Neural crest cell (in vitro differentiated cells): ENCODE measurements around the gene C5AR1. TPM values are rescaled to one million over a fixed set of nuclear protein-coding genes. Genes with fewer than 3 reads are reported as not detected.

ENCODE experiments used
- DNase-seq: peaks from one replicate; pipeline ENCODE4 v3.0.0; 2021; ENCODE audit warnings: low read depth, mixed read lengths, low spot score
- H3K27ac Mint-ChIP-seq: one replicate; pipeline ENCODE4 v1.8.0; 2021; ENCODE audit warnings: mild to moderate bottlenecking, mixed read lengths; ENCODE audit not compliant: unreplicated experiment
- H3K27me3 Mint-ChIP-seq: 2 replicates; pipeline ENCODE4 v1.8.0; 2021; ENCODE audit warnings: low read depth, mild to moderate bottlenecking, mixed read lengths
- H3K36me3 Mint-ChIP-seq: 2 replicates; pipeline ENCODE4 v1.8.0; 2021; ENCODE audit warnings: low read depth, mild to moderate bottlenecking, mixed read lengths
- H3K4me1 Mint-ChIP-seq: 2 replicates; pipeline ENCODE4 v1.8.0; 2021; ENCODE audit warnings: mixed read lengths
- H3K4me3 Mint-ChIP-seq: one replicate; pipeline ENCODE4 v1.8.0; 2021; ENCODE audit warnings: mild to moderate bottlenecking, mixed read lengths
- H3K9me3 Mint-ChIP-seq: 2 replicates; pipeline ENCODE4 v1.8.0; 2021; ENCODE audit warnings: mixed read lengths
- CTCF ChIP-seq: fragments of 200-600 bp; sonication (generic); conservative IDR thresholded peaks from 2 replicates; pipeline ENCODE4 v1.5.0; 2021; ENCODE audit warnings: antibody characterized with exemption, mild to moderate bottlenecking
- total RNA-seq: library from RNA; stranded (reverse); gene quantifications from 2 replicates; pipeline ENCODE4 v1.2.1, GENCODE V29; 2021

Gene C5AR1
- total RNA-seq, 1 donor from 2014 or later: 0.44 TPM

- DNase-seq: no peak
- Mint-ChIP-seq H3K27ac (no peak overlapping the region), H3K4me1 (peaks cover 5% of the 10 kb centered on the region), H3K9me3 (no peaks in the 10 kb centered on the region), H3K27me3 (peaks cover 13% of the 10 kb centered on the region), H3K4me3 (no peak overlapping the region), H3K36me3 (no peaks in the 10 kb centered on the region)
- TF ChIP-seq CTCF: no peak
These were observed 5.7 kb upstream of the C5AR1 start for GRCh38 chr19:47303966-47304365.

GRCh38 chr19:47305309-47305751 lies 4.3 kb upstream of the C5AR1 start:
- no peaks in the 10 kb centered on the region for H3K36me3 Mint-ChIP-seq
- no peak overlapping the region for H3K4me3 Mint-ChIP-seq
- H3K9me3 Mint-ChIP-seq: no peaks in the 10 kb centered on the region
- H3K27ac Mint-ChIP-seq: no peak overlapping the region
- peaks cover 19% of the 10 kb centered on the region for H3K27me3 Mint-ChIP-seq
- TF ChIP-seq CTCF: peak; percentile 93
- peak; percentile 75 for DNase-seq
- H3K4me1 Mint-ChIP-seq: peaks cover 5% of the 10 kb centered on the region

GRCh38 chr19:47306303-47306702 lies 3.4 kb upstream of the C5AR1 start:
- Mint-ChIP-seq H3K27ac (no peak overlapping the region), H3K36me3 (no peaks in the 10 kb centered on the region), H3K9me3 (no peaks in the 10 kb centered on the region), H3K4me1 (peaks cover 5% of the 10 kb centered on the region), H3K4me3 (no peak overlapping the region), H3K27me3 (peaks cover 21% of the 10 kb centered on the region)
- DNase-seq: no peak
- TF ChIP-seq CTCF: no peak

- no peak for TF ChIP-seq CTCF
- no peak overlapping the region for H3K4me3 Mint-ChIP-seq
- H3K27me3 Mint-ChIP-seq: peaks cover 25% of the 10 kb centered on the region
- H3K36me3 Mint-ChIP-seq: no peaks in the 10 kb centered on the region
- H3K9me3 Mint-ChIP-seq: no peaks in the 10 kb centered on the region
- no peak overlapping the region for H3K27ac Mint-ChIP-seq
- no peak for DNase-seq
- peaks cover 5% of the 10 kb centered on the region for H3K4me1 Mint-ChIP-seq
These were observed 623 bp upstream of the C5AR1 start for GRCh38 chr19:47309038-47309437.

GRCh38 chr19:47310323-47310722 lies 662 bp downstream of the C5AR1 start:
- no peaks in the 10 kb centered on the region for H3K36me3 Mint-ChIP-seq
- no peak overlapping the region for H3K4me3 Mint-ChIP-seq
- H3K4me1 Mint-ChIP-seq: peaks cover 2% of the 10 kb centered on the region
- no peak for TF ChIP-seq CTCF
- no peak for DNase-seq
- peaks cover 28% of the 10 kb centered on the region for H3K27me3 Mint-ChIP-seq
- no peaks in the 10 kb centered on the region for H3K9me3 Mint-ChIP-seq
- no peak overlapping the region for H3K27ac Mint-ChIP-seq

GRCh38 chr19:47310819-47311218 lies 1.2 kb downstream of the C5AR1 start:
- H3K27me3 Mint-ChIP-seq: peaks cover 30% of the 10 kb centered on the region
- H3K9me3 Mint-ChIP-seq: no peaks in the 10 kb centered on the region
- no peak overlapping the region for H3K27ac Mint-ChIP-seq
- no peak overlapping the region for H3K4me3 Mint-ChIP-seq
- no peaks in the 10 kb centered on the region for H3K4me1 Mint-ChIP-seq
- no peaks in the 10 kb centered on the region for H3K36me3 Mint-ChIP-seq
- DNase-seq: no peak
- TF ChIP-seq CTCF: no peak
